Stimulated activated CD8-positive, alpha-beta memory T cell treated with anti-CD3 and anti-CD28 coated beads, Interleukin-12 subunit alpha, Interleukin-12 subunit beta, amount 100 ng/mL, for 24 hours (primary cell): ENCODE measurements around the gene SLC2A4RG.

Experiments
- DNase-seq: peaks from one replicate; pipeline ENCODE4 v3.0.0-alpha.2; 2020; ENCODE audit errors: extremely low read depth

The SLC2A4RG gene

DNA sequence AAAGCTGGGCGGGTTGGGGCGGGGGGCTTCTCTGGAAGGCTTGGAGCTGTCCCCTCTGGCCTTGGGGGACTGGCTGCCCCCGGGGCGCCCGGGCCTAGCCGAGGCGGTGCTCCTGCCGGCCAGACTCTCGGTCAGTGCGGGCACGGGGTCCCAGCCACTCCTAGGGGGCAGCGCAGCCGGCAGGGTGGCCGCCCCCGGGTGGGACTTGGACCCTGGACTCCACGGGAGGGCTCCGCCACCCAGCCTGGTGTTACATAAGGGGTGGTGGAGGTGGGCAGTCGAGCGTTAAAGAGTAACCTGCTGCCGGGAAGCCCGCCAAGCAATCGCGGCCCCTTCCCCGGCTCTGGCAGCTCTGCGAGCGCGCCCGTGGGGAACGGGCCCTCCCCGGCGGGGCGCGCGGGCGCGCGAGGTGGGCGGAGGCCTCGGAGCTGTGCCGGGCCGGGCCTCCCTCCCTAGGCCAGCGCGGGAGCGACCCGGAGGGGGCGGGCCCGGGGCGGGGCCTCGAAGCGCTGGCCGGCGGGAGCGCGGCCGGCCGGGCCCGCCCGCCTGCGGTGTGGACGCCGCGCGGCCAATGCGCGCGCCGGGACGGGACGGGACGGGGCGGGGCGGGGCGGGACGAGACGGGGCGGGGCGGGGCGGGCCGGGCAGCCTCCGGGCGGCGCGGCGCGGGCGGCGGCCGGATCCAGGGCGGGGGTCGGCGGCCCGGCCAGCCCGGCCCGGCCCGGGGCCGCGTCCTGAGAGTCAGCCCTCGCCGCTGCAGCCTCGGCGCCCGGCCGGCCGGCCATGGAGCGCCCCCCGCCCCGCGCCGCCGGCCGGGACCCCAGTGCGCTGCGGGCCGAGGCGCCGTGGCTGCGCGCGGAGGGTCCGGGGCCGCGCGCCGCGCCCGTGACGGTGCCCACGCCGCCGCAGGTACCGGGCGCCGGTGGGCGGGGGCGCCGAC, at the start of gene SLC2A4RG:
TSS of gene SLC2A4RG (plus strand) at position 647 of the 940 bp plus-strand sequence. CDS start at position 784, 137 bp downstream.
- no peak for DNase-seq

GRCh38 chr20:63690003-63690897, 49.3 kb upstream of the SLC2A4RG start:
- no peak for DNase-seq

DNA sequence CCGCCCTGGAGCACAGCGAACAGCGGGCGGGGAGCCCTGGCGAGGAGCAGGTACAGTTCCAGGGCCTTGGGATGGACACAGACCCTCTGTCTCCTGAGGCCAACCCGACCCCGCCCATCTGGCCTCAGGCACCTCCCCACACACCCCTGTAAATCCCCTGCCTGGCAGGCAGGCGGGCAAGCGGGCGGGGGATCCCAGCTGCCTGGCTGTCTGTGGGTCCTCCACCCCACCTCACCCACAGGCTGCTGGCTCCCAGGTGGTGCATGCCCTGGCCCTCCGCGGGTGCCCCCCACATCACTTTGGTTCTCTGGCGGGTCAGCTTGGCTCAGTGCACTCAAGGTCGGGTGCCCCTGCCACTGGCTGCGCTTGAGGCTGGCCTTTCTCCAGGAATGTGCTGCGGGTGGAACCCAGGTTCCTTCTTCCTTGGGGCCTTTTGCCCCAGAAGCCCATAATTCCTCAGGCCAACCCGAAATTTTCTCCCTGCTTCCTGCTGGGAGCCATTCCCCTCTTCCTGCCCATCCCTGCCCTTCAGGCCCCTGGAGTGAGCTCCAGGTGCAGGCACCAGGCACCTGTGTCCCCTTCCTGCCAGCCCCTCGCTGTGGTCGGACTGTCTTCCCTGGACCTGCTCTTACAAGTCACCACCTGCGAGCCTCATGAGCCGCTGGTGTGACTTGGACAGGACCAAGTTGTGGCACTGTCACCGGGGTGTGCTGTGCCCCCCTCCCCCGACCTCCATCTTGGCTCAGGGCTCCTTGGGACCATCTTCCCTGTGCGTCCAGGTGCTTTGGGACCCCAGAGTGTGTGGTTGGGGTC, 48.5 kb upstream of the SLC2A4RG start:
- no peak for DNase-seq

- DNase-seq = no peak
These were observed 47.7 kb upstream of the SLC2A4RG start for GRCh38 chr20:63691711-63692435.

GRCh38 chr20:63692436-63693082, 47.0 kb upstream of the SLC2A4RG start:
- no peak for DNase-seq

DNA sequence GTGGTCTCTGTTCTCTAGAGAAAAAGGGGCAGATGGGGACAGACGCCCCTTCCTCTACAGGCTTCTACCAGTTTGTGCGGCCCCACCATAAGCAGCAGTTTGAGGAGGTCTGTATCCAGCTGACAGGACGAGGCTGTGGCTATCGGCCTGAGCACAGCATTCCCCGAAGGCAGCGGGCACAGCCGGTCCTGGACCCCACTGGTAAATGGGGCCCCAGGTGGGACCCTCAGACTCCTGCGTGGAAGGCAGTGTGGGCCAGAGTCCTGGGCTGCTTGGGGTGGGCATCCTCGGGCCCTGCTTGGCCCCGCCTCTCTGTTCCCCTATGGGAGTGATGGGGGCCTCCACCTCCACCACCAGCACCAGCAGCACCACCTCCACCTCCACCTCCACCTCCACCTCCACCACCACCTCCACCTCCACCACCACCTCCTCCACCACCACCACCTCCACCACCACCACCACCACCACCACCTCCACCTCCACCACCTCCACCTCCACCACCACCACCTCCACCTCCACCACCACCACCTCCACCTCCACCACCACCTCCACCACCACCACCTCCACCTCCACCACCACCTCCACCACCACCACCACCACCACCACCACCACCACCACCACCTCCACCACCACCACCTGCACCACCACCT, 46.4 kb upstream of the SLC2A4RG start:
- DNase-seq = no peak

DNA sequence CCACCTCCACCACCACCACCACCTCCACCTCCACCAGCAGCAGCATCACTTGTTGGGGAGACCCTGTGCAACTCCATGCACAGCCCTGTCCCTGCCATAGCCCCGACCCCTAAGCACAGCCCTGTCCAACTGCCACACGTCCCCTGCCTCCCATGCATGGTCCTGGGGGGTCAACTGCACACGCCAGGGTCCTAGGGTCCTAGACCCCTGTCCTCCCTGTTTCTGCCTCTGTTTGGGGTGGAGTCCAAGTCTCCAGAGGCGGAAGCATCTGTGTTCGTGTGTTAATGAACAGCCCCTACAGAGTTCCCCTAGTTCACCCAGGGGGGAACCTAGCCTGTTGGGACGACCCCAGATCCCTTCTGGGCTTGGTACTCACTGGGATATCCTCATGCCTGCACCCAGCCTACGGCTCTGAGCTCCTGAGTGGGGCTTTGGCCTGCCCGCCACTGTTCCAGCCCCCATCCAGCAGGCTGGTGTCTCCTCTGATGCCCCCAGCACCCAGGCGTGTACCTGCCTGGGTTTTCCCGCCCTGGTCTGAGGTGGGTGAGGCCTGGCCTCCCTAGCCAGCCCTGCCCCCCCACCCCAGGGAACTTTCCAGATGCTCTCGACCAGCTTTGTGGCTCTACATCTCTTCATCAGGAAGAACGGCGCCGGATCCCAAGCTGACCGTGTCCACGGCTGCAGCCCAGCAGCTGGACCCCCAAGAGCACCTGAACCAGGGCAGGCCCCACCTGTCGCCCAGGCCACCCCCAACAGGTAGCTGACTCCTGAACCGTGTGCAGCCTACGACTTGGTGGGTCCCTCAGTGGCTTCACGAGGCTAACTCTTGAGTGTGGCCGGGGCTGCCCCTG, 45.6 kb upstream of the SLC2A4RG start:
- DNase-seq = no peak

- no peak for DNase-seq
These were observed 44.8 kb upstream of the SLC2A4RG start for GRCh38 chr20:63694584-63695423.

DNA sequence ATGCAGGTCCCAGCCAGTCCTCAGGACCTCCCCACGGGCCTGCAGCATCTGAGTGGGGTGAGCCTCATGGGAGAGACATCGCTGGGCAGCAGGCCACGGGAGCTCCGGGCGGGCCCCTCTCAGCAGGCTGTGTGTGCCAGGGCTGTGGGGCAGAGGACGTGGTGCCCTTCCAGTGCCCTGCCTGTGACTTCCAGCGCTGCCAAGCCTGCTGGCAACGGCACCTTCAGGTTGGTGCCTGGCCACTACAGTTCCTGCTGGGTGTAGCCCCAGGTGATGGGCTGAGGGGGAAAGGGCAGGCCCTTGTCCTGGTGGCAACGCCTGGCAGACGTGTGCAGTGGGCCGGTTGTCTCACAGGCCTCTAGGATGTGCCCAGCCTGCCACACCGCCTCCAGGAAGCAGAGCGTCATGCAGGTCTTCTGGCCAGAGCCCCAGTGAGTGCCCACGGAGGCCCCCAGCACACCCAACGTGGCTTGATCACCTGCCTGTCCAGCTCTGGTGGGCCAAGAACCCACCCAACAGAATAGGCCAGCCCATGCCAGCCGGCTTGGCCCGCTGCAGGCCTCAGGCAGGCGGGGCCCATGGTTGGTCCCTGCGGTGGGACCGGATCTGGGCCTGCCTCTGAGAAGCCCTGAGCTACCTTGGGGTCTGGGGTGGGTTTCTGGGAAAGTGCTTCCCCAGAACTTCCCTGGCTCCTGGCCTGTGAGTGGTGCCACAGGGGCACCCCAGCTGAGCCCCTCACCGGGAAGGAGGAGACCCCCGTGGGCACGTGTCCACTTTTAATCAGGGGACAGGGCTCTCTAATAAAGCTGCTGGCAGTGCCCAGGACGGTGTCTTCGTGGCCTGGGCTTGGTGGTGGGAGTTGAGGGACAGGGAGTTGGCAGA, 43.9 kb upstream of the SLC2A4RG start:
- DNase-seq = no peak

DNA sequence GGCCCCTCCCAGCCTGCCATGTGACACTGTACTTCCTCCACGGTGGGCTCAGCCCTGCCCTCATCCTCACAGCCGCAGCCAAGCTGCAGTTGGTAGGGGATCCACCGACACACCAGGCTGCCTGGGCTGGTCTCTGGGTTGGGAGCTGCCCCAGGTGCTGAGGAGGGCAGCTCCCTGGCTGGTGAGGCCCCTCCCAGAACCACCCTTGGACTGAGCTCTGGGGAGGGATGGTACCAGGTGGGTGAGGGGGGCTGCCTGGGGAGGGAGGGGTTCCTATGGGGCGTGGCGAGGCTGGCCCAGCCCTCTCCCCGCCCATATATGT, 43.3 kb upstream of the SLC2A4RG start:
- no peak for DNase-seq

DNA sequence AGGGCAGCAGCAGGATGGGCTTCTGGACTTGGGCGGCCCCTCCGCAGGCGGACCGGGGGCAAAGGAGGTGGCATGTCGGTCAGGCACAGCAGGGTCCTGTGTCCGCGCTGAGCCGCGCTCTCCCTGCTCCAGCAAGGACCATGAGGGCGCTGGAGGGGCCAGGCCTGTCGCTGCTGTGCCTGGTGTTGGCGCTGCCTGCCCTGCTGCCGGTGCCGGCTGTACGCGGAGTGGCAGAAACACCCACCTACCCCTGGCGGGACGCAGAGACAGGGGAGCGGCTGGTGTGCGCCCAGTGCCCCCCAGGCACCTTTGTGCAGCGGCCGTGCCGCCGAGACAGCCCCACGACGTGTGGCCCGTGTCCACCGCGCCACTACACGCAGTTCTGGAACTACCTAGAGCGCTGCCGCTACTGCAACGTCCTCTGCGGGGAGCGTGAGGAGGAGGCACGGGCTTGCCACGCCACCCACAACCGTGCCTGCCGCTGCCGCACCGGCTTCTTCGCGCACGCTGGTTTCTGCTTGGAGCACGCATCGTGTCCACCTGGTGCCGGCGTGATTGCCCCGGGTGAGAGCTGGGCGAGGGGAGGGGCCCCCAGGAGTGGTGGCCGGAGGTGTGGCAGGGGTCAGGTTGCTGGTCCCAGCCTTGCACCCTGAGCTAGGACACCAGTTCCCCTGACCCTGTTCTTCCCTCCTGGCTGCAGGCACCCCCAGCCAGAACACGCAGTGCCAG, 42.8 kb upstream of the SLC2A4RG start, which contains the start of gene TNFRSF6B:
TSS of gene TNFRSF6B (plus strand) at position 25 of the 729 bp plus-strand sequence. CDS start at position 141, 116 bp downstream.
- DNase-seq = no peak

DNA sequence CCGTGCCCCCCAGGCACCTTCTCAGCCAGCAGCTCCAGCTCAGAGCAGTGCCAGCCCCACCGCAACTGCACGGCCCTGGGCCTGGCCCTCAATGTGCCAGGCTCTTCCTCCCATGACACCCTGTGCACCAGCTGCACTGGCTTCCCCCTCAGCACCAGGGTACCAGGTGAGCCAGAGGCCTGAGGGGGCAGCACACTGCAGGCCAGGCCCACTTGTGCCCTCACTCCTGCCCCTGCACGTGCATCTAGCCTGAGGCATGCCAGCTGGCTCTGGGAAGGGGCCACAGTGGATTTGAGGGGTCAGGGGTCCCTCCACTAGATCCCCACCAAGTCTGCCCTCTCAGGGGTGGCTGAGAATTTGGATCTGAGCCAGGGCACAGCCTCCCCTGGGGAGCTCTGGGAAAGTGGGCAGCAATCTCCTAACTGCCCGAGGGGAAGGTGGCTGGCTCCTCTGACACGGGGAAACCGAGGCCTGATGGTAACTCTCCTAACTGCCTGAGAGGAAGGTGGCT, 42.2 kb upstream of the SLC2A4RG start:
- DNase-seq = no peak

DNA sequence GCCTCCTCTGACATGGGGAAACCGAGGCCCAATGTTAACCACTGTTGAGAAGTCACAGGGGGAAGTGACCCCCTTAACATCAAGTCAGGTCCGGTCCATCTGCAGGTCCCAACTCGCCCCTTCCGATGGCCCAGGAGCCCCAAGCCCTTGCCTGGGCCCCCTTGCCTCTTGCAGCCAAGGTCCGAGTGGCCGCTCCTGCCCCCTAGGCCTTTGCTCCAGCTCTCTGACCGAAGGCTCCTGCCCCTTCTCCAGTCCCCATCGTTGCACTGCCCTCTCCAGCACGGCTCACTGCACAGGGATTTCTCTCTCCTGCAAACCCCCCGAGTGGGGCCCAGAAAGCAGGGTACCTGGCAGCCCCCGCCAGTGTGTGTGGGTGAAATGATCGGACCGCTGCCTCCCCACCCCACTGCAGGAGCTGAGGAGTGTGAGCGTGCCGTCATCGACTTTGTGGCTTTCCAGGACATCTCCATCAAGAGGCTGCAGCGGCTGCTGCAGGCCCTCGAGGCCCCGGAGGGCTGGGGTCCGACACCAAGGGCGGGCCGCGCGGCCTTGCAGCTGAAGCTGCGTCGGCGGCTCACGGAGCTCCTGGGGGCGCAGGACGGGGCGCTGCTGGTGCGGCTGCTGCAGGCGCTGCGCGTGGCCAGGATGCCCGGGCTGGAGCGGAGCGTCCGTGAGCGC, 41.6 kb upstream of the SLC2A4RG start:
- no peak for DNase-seq

DNA sequence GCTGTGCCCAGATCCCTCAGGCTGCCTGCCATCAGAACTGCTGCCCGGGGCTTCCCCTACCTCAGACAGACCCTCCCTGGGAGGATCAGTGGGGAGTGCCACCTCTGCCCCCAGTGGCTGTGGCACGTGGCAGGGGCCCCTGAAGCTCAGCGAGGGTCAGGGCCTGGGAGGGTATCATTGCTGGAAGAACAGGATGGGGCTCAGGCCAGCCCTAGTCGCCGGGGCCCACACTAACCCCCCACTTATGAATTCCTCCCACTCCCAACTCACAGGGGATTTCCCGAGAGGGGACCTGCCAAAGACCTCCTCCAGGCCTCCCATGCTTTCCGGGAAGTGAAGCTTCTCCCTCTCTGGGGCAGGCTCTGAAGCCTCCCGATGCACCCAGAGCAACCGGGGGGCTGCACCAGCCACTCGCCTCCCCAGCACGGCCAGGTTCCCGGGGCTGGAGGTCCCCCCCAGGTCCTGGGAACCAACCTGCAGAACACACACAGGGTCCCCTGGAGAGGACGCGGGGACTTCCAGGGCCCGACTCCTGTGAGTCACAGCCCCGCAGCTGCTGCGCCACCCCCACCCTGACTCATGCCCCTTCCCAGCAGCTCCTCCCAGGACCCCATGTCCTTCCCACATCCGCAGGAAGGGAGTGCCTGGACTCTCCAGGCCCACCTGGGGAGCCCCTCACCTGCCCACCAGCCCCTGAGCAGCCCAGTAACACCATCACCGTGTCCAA, 40.7 kb upstream of the SLC2A4RG start:
- DNase-seq = no peak
